BLaER1 treated with 17β-estradiol and CSF1 and Interleukin-3, amounts not matched to agents 10 nM and 100 nM (cell line): ENCODE results near the gene DPF3.

Experiments used
- H3K27ac ChIP-seq, 11 experiments: shearing (Covaris generic); formaldehyde crosslinking; 2 replicates each; pipeline ENCODE4 v1.8.1; 2022
- H3K27me3 ChIP-seq, 11 experiments: shearing (Covaris generic); formaldehyde crosslinking; 2 replicates each; pipeline ENCODE4 v1.8.1; 2022
- H3K36me3 ChIP-seq, 11 experiments: shearing (Covaris generic); formaldehyde crosslinking; 2 replicates each; pipeline ENCODE4 v1.8.1; 2022
- H3K4me1 ChIP-seq, 10 experiments: shearing (Covaris generic); formaldehyde crosslinking; 2 replicates each; pipeline ENCODE4 v1.8.1; 2022
- H3K4me2 ChIP-seq, 11 experiments: shearing (Covaris generic); formaldehyde crosslinking; 2 replicates each; pipeline ENCODE4 v1.8.1; 2022
- H3K4me3 ChIP-seq, 10 experiments: shearing (Covaris generic); formaldehyde crosslinking; 2 replicates each; pipeline ENCODE4 v1.8.1; 2022
- H3K9ac ChIP-seq, 11 experiments: shearing (Covaris generic); formaldehyde crosslinking; 2 replicates each; pipeline ENCODE4 v1.8.1; 2022
- H3K9me3 ChIP-seq, 11 experiments: shearing (Covaris generic); formaldehyde crosslinking; replicated peaks in 1 of 11; 2 replicates each; pipeline ENCODE4 v1.8.1; 2022
- H4K20me1 ChIP-seq, 11 experiments: shearing (Covaris generic); formaldehyde crosslinking; 2 replicates each; pipeline ENCODE4 v1.8.1; 2022
- Cebpa-rat ChIP-seq, 11 experiments: shearing (Covaris generic); IDR thresholded peaks; 2 replicates each; pipeline ENCODE4 v1.8.1; 2022

The DPF3 gene

GRCh38 chr14:72856530-72857266 is 37.2 kb downstream of the DPF3 start:
- H3K27me3 ChIP-seq, result no peaks in the 10 kb centered on the region
- H3K4me1 ChIP-seq, result peaks cover 0 to 8% (median 0%) of the 10 kb centered on the region in 10 experiments; a peak in 2 of 20 replicates
- no peak overlapping the region for H3K4me2 ChIP-seq
- H3K4me3 ChIP-seq, result no peak overlapping the region
- no peak overlapping the region for H3K9ac ChIP-seq
- no peaks in the 10 kb centered on the region for H4K20me1 ChIP-seq
- no peak overlapping the region for H3K27ac ChIP-seq
- H3K36me3 ChIP-seq, result no peaks in the 10 kb centered on the region
- TF ChIP-seq Cebpa-rat (IDR thresholded peaks at IDR 0.05), result no peak
- no peaks in the 10 kb centered on the region for H3K9me3 ChIP-seq

- H3K36me3 ChIP-seq, result no peaks in the 10 kb centered on the region
- H3K27me3 ChIP-seq, result no peaks in the 10 kb centered on the region
- H3K4me2 ChIP-seq, result no peak overlapping the region
- H4K20me1 ChIP-seq, result no peaks in the 10 kb centered on the region
- peaks cover 0 to 8% (median 0%) of the 10 kb centered on the region in 10 experiments; a peak in 2 of 20 replicates for H3K4me1 ChIP-seq
- no peak overlapping the region for H3K9ac ChIP-seq
- no peak for TF ChIP-seq Cebpa-rat (IDR thresholded peaks at IDR 0.05)
- H3K27ac ChIP-seq, result no peak overlapping the region
- no peak overlapping the region for H3K4me3 ChIP-seq
- H3K9me3 ChIP-seq, result no peaks in the 10 kb centered on the region
Observed at GRCh38 chr14:72855913-72856312, 38.0 kb downstream of the DPF3 start.

GRCh38 chr14:72852194-72852593 is 41.7 kb downstream of the DPF3 start:
- TF ChIP-seq Cebpa-rat (IDR thresholded peaks at IDR 0.05), result no peak
- Histone ChIP-seq H3K9me3 (no peaks in the 10 kb centered on the region), H4K20me1 (no peaks in the 10 kb centered on the region), H3K4me1 (peaks cover 0 to 8% (median 0%) of the 10 kb centered on the region in 10 experiments; a peak in 2 of 20 replicates), H3K9ac (no peak overlapping the region), H3K4me3 (no peak overlapping the region), H3K36me3 (no peaks in the 10 kb centered on the region), H3K27ac (no peak overlapping the region), H3K27me3 (no peaks in the 10 kb centered on the region), H3K4me2 (no peak overlapping the region)

GRCh38 chr14:72851635-72852034 is 42.3 kb downstream of the DPF3 start:
- no peaks in the 10 kb centered on the region for H3K9me3 ChIP-seq
- peaks cover 0 to 8% (median 0%) of the 10 kb centered on the region in 10 experiments; a peak in 2 of 20 replicates for H3K4me1 ChIP-seq
- no peak overlapping the region for H3K4me3 ChIP-seq
- H3K9ac ChIP-seq, result no peak overlapping the region
- H3K4me2 ChIP-seq, result no peak overlapping the region
- no peak for TF ChIP-seq Cebpa-rat (IDR thresholded peaks at IDR 0.05)
- no peak overlapping the region for H3K27ac ChIP-seq
- no peaks in the 10 kb centered on the region for H4K20me1 ChIP-seq
- H3K27me3 ChIP-seq, result no peaks in the 10 kb centered on the region
- no peaks in the 10 kb centered on the region for H3K36me3 ChIP-seq

- Histone ChIP-seq H3K4me1 (peaks cover 0 to 8% (median 0%) of the 10 kb centered on the region in 10 experiments; a peak in 2 of 20 replicates), H3K9me3 (no peaks in the 10 kb centered on the region; a peak in 1 of 22 replicates), H3K27ac (no peak overlapping the region), H3K4me2 (no peak overlapping the region), H3K9ac (no peak overlapping the region), H3K36me3 (no peaks in the 10 kb centered on the region), H3K4me3 (no peak overlapping the region), H4K20me1 (no peaks in the 10 kb centered on the region), H3K27me3 (no peaks in the 10 kb centered on the region)
- no peak for TF ChIP-seq Cebpa-rat (IDR thresholded peaks at IDR 0.05)
Observed at GRCh38 chr14:72850360-72850759, 43.5 kb downstream of the DPF3 start.

- peaks cover 0 to 3% (median 0%) of the 10 kb centered on the region in 10 experiments; a peak in 2 of 20 replicates for H3K4me1 ChIP-seq
- H3K9ac ChIP-seq, result no peak overlapping the region
- no peaks in the 10 kb centered on the region; a peak in 1 of 22 replicates for H3K9me3 ChIP-seq
- H3K27ac ChIP-seq, result no peak overlapping the region
- TF ChIP-seq Cebpa-rat (IDR thresholded peaks at IDR 0.05), result no peak
- no peak overlapping the region for H3K4me2 ChIP-seq
- no peaks in the 10 kb centered on the region for H3K27me3 ChIP-seq
- H3K36me3 ChIP-seq, result no peaks in the 10 kb centered on the region
- H4K20me1 ChIP-seq, result no peaks in the 10 kb centered on the region
- no peak overlapping the region for H3K4me3 ChIP-seq
Observed at GRCh38 chr14:72849222-72849621, 44.7 kb downstream of the DPF3 start.

- H3K4me1 ChIP-seq, result no peaks in the 10 kb centered on the region
- no peak overlapping the region for H3K4me2 ChIP-seq
- no peaks in the 10 kb centered on the region for H3K36me3 ChIP-seq
- no peaks in the 10 kb centered on the region; a peak in 1 of 22 replicates for H3K9me3 ChIP-seq
- TF ChIP-seq Cebpa-rat (IDR thresholded peaks at IDR 0.05), result no peak
- no peaks in the 10 kb centered on the region for H4K20me1 ChIP-seq
- H3K4me3 ChIP-seq, result no peak overlapping the region
- H3K9ac ChIP-seq, result no peak overlapping the region
- H3K27ac ChIP-seq, result no peak overlapping the region
- no peaks in the 10 kb centered on the region for H3K27me3 ChIP-seq
Observed at GRCh38 chr14:72847721-72848120, 46.2 kb downstream of the DPF3 start.

- H3K36me3 ChIP-seq, result no peaks in the 10 kb centered on the region
- H3K9me3 ChIP-seq, result no peaks in the 10 kb centered on the region; a peak in 1 of 22 replicates
- H3K4me1 ChIP-seq, result no peaks in the 10 kb centered on the region
- no peak overlapping the region for H3K27ac ChIP-seq
- no peak overlapping the region for H3K9ac ChIP-seq
- no peaks in the 10 kb centered on the region for H4K20me1 ChIP-seq
- H3K27me3 ChIP-seq, result no peaks in the 10 kb centered on the region
- H3K4me2 ChIP-seq, result no peak overlapping the region
- TF ChIP-seq Cebpa-rat (IDR thresholded peaks at IDR 0.05), result no peak
- H3K4me3 ChIP-seq, result no peak overlapping the region
Observed at GRCh38 chr14:72845683-72846082, 48.2 kb downstream of the DPF3 start.

- no peak overlapping the region for H3K27ac ChIP-seq
- no peaks in the 10 kb centered on the region for H3K4me1 ChIP-seq
- H3K36me3 ChIP-seq, result no peaks in the 10 kb centered on the region
- no peaks in the 10 kb centered on the region for H3K27me3 ChIP-seq
- TF ChIP-seq Cebpa-rat (IDR thresholded peaks at IDR 0.05), result no peak
- H3K4me3 ChIP-seq, result no peak overlapping the region
- no peak overlapping the region for H3K9ac ChIP-seq
- H4K20me1 ChIP-seq, result no peaks in the 10 kb centered on the region
- no peak overlapping the region for H3K4me2 ChIP-seq
- H3K9me3 ChIP-seq, result no peaks in the 10 kb centered on the region; a peak in 1 of 22 replicates
Observed at GRCh38 chr14:72845196-72845595, 48.7 kb downstream of the DPF3 start.

GRCh38 chr14:72844524-72844923 is 49.4 kb downstream of the DPF3 start:
- Histone ChIP-seq H3K36me3 (no peaks in the 10 kb centered on the region), H3K4me2 (no peak overlapping the region), H3K27ac (no peak overlapping the region), H3K4me3 (no peak overlapping the region), H3K4me1 (no peaks in the 10 kb centered on the region), H3K9ac (no peak overlapping the region), H3K27me3 (no peaks in the 10 kb centered on the region), H4K20me1 (no peaks in the 10 kb centered on the region), H3K9me3 (no peaks in the 10 kb centered on the region; a peak in 1 of 22 replicates)
- TF ChIP-seq Cebpa-rat (IDR thresholded peaks at IDR 0.05), result no peak
